ENCODE measurements around the gene SLC23A2.

SLC23A2 gene

GRCh38 chr20:4861961-4862360, 139.3 kb downstream of the SLC23A2 start:
- no peaks in the 10 kb centered on the region for H3K27me3 ChIP-seq
- no peaks in the 10 kb centered on the region for H3K9me3 ChIP-seq
- no peak for TF ChIP-seq CTCF (IDR thresholded peaks at IDR 0.05)
- no peak overlapping the region for H3K27ac ChIP-seq
- no peaks in the 10 kb centered on the region for H3K4me1 ChIP-seq (ENCODE audit: control insufficient read depth in 1 of 2, insufficient read depth in 1 of 2, low read depth in 1 of 2, low read length in 1 of 2)
- peaks cover 62% of the 10 kb centered on the region for H3K36me3 ChIP-seq
- H3K4me3 ChIP-seq (ENCODE audit: low read depth in 1 of 2, low read length in 1 of 2): no peak overlapping the region

GRCh38 chr20:4858000-4858399, 143.3 kb downstream of the SLC23A2 start:
- H3K36me3 ChIP-seq: peaks cover 74% of the 10 kb centered on the region
- peaks cover 0 to 5% of the 10 kb centered on the region in 2 experiments for H3K4me1 ChIP-seq (ENCODE audit: control insufficient read depth in 1 of 2, insufficient read depth in 1 of 2, low read depth in 1 of 2, low read length in 1 of 2)
- H3K4me3 ChIP-seq (ENCODE audit: low read depth in 1 of 2, low read length in 1 of 2): no peak overlapping the region
- no peaks in the 10 kb centered on the region for H3K9me3 ChIP-seq
- no peak overlapping the region for H3K27ac ChIP-seq
- no peak for TF ChIP-seq CTCF (IDR thresholded peaks at IDR 0.05)
- H3K27me3 ChIP-seq: no peaks in the 10 kb centered on the region

- TF ChIP-seq CTCF (IDR thresholded peaks at IDR 0.05): no peak
- H3K9me3 ChIP-seq: no peaks in the 10 kb centered on the region
Observed at GRCh38 chr20:4856022-4856755, 145.1 kb downstream of the SLC23A2 start.

GRCh38 chr20:4855555-4855954, 145.8 kb downstream of the SLC23A2 start:
- H3K27me3 ChIP-seq: no peaks in the 10 kb centered on the region
- TF ChIP-seq CTCF (IDR thresholded peaks at IDR 0.05): no peak
- no peak overlapping the region for H3K4me3 ChIP-seq (ENCODE audit: low read depth in 1 of 2, low read length in 1 of 2)
- peaks cover 52% of the 10 kb centered on the region for H3K36me3 ChIP-seq
- no peaks in the 10 kb centered on the region for H3K9me3 ChIP-seq
- H3K4me1 ChIP-seq (ENCODE audit: control insufficient read depth in 1 of 2, insufficient read depth in 1 of 2, low read depth in 1 of 2, low read length in 1 of 2): peaks cover 5 to 12% of the 10 kb centered on the region in 2 experiments
- H3K27ac ChIP-seq: no peak overlapping the region

More at GRCh38 chr20:4856022-4856755, 145.1 kb downstream of the SLC23A2 start:
- no peak overlapping the region for H3K27ac ChIP-seq
- H3K36me3 ChIP-seq: peaks cover 59% of the 10 kb centered on the region
- H3K27me3 ChIP-seq: no peaks in the 10 kb centered on the region
- H3K4me3 ChIP-seq (ENCODE audit: low read depth in 1 of 2, low read length in 1 of 2): no peak overlapping the region
- peaks cover under 1 to 6% of the 10 kb centered on the region in 2 experiments for H3K4me1 ChIP-seq (ENCODE audit: control insufficient read depth in 1 of 2, insufficient read depth in 1 of 2, low read depth in 1 of 2, low read length in 1 of 2)

GRCh38 chr20:4855097-4855496, 146.2 kb downstream of the SLC23A2 start:
- Histone ChIP-seq H3K36me3 (peaks cover 48% of the 10 kb centered on the region), H3K27ac (no peak overlapping the region), H3K27me3 (no peaks in the 10 kb centered on the region), H3K4me3 (ENCODE audit: low read depth in 1 of 2, low read length in 1 of 2) (no peak overlapping the region), H3K4me1 (ENCODE audit: control insufficient read depth in 1 of 2, insufficient read depth in 1 of 2, low read depth in 1 of 2, low read length in 1 of 2) (peaks cover 5 to 12% of the 10 kb centered on the region in 2 experiments), H3K9me3 (no peaks in the 10 kb centered on the region)
- no peak for TF ChIP-seq CTCF (IDR thresholded peaks at IDR 0.05)

Measured in neutrophil (primary cell).